ENCODE results near the gene JUN.

DNA sequence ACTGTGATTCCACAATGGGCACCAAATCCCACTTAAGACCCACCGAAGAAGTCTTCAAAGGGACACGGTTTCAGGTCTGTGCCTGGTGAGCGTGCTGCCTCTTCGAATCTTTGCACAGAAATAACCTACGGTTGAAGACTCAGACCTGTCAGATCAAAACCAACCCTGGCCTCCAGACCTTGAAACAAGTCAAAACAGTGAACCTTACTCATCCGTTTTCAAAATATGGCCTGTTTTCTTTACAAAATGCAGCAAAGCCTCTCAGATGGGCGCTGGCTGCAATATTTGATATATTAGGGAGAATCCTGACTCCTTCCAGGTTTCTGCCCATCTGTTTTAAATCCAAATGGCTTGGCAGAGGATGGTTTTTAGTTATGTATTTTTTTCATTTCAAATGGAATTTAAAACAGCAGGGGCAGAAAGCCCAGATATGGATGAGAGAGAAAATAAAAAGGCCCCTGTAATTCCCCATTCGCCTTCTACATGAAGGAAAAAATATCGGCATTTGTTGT is 14.0 kb downstream of the JUN start:
- TF ChIP-seq, protein P1, sequence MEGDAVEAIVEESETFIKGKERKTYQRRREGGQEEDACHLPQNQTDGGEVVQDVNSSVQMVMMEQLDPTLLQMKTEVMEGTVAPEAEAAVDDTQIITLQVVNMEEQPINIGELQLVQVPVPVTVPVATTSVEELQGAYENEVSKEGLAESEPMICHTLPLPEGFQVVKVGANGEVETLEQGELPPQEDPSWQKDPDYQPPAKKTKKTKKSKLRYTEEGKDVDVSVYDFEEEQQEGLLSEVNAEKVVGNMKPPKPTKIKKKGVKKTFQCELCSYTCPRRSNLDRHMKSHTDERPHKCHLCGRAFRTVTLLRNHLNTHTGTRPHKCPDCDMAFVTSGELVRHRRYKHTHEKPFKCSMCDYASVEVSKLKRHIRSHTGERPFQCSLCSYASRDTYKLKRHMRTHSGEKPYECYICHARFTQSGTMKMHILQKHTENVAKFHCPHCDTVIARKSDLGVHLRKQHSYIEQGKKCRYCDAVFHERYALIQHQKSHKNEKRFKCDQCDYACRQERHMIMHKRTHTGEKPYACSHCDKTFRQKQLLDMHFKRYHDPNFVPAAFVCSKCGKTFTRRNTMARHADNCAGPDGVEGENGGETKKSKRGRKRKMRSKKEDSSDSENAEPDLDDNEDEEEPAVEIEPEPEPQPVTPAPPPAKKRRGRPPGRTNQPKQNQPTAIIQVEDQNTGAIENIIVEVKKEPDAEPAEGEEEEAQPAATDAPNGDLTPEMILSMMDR (IDR thresholded peaks at IDR 0.05), result no peak
- TF ChIP-seq EZH2 (IDR thresholded peaks at IDR 0.05), result no peak
- TF ChIP-seq EZH2phosphoT487 (IDR thresholded peaks at IDR 0.05), result no peak

Measured in neural progenitor cell (in vitro differentiated cells).